Activated CD4-positive, CD25-positive, alpha-beta regulatory T cell (primary cell): ENCODE results near the gene METTL13.

Experiments used
- DNase-seq, 4 experiments: peaks; one replicate each; lab custom pipeline; 2025; lab: John Stamatoyannopoulos, UW

The METTL13 gene

GRCh38 chr1:171781176-171781875 is at the start of gene METTL13:
METTL13 (plus strand) TSS chr1:171781660; CDS start chr1:171781968, 308 bp downstream.
- DNase-seq, result peak; percentile 93 to 98 (median 96)

- DNase-seq, result no peak
Measured at GRCh38 chr1:171736196-171736595, 45.3 kb upstream of the METTL13 start.

- no peak for DNase-seq
Measured at GRCh38 chr1:171738911-171739310, 42.5 kb upstream of the METTL13 start.

GRCh38 chr1:171739656-171740055 is 41.8 kb upstream of the METTL13 start:
- no peak for DNase-seq

- no peak for DNase-seq
Measured at GRCh38 chr1:171740356-171740863, 41.0 kb upstream of the METTL13 start.

GRCh38 chr1:171740987-171741871 is 40.2 kb upstream of the METTL13 start:
- peak; percentile 6 to 12 (median 8) for DNase-seq

GRCh38 chr1:171741872-171742576 is 39.4 kb upstream of the METTL13 start, which contains the start of gene VAMP4:
VAMP4 (minus strand) TSS chr1:171742065; CDS start chr1:171738414, 3,651 bp downstream.
- DNase-seq, result peak; percentile 70 to 85 (median 78)

GRCh38 chr1:171742577-171742922 is 38.9 kb upstream of the METTL13 start:
- DNase-seq, result peak in 1 of 4 experiments; percentile 12

- no peak for DNase-seq
Measured at GRCh38 chr1:171743081-171743870, 38.2 kb upstream of the METTL13 start.

GRCh38 chr1:171744986-171745385 is 36.5 kb upstream of the METTL13 start:
- no peak for DNase-seq

GRCh38 chr1:171748651-171749050 is 32.8 kb upstream of the METTL13 start:
- DNase-seq, result no peak

- no peak for DNase-seq
Measured at GRCh38 chr1:171751221-171751620, 30.2 kb upstream of the METTL13 start.

- no peak for DNase-seq
Measured at GRCh38 chr1:171753182-171753581, 28.3 kb upstream of the METTL13 start.

- no peak for DNase-seq
Measured at GRCh38 chr1:171753685-171754352, 27.6 kb upstream of the METTL13 start.

GRCh38 chr1:171754353-171754705 is 27.1 kb upstream of the METTL13 start:
- no peak for DNase-seq

- DNase-seq, result no peak
Measured at GRCh38 chr1:171754971-171755370, 26.5 kb upstream of the METTL13 start.

GRCh38 chr1:171756856-171757255 is 24.6 kb upstream of the METTL13 start:
- DNase-seq, result no peak

- no peak for DNase-seq
Measured at GRCh38 chr1:171758011-171758410, 23.4 kb upstream of the METTL13 start.

GRCh38 chr1:171762143-171762563 is 19.3 kb upstream of the METTL13 start:
- DNase-seq, result no peak

GRCh38 chr1:171763764-171764163 is 17.7 kb upstream of the METTL13 start:
- DNase-seq, result no peak

GRCh38 chr1:171769171-171769570 is 12.3 kb upstream of the METTL13 start:
- no peak for DNase-seq
